GM19328 (cell line): Measurements from ENCODE around the gene CTTNBP2.

Experiments used
- ATAC-seq: cut with Tn5 transposase; IDR thresholded peaks from one replicate; pipeline ENCODE4 v1.9.1; 2021; ENCODE audit warnings: mild to moderate bottlenecking, moderate library complexity; ENCODE audit not compliant: unreplicated experiment

The CTTNBP2 gene

GRCh38 chr7:117706210-117706609 lies 167.0 kb downstream of the CTTNBP2 start:
- ATAC-seq = no peak

GRCh38 chr7:117705630-117706029 lies 167.6 kb downstream of the CTTNBP2 start:
- no peak for ATAC-seq

GRCh38 chr7:117704063-117704462 lies 169.2 kb downstream of the CTTNBP2 start:
- no peak for ATAC-seq

- ATAC-seq = no peak
Observed at GRCh38 chr7:117698018-117698417, 175.2 kb downstream of the CTTNBP2 start.

GRCh38 chr7:117692338-117692737 lies 180.9 kb downstream of the CTTNBP2 start:
- no peak for ATAC-seq

GRCh38 chr7:117690147-117690546 lies 183.1 kb downstream of the CTTNBP2 start:
- ATAC-seq = no peak

GRCh38 chr7:117689406-117689805 lies 183.8 kb downstream of the CTTNBP2 start:
- no peak for ATAC-seq

- ATAC-seq = no peak
Observed at GRCh38 chr7:117688126-117688525, 185.1 kb downstream of the CTTNBP2 start.

- ATAC-seq = no peak
Observed at GRCh38 chr7:117686311-117686935, 186.8 kb downstream of the CTTNBP2 start.

- ATAC-seq = no peak
Observed at GRCh38 chr7:117685795-117686194, 187.4 kb downstream of the CTTNBP2 start.

- ATAC-seq = no peak
Observed at GRCh38 chr7:117683430-117684175, 189.6 kb downstream of the CTTNBP2 start.

- ATAC-seq = no peak
Observed at GRCh38 chr7:117682681-117683385, 190.4 kb downstream of the CTTNBP2 start.

- no peak for ATAC-seq
Observed at GRCh38 chr7:117679120-117679519, 194.1 kb downstream of the CTTNBP2 start.

- no peak for ATAC-seq
Observed at GRCh38 chr7:117675497-117676435, 197.5 kb downstream of the CTTNBP2 start.

- no peak for ATAC-seq
Observed at GRCh38 chr7:117674617-117675016, 198.6 kb downstream of the CTTNBP2 start.

- no peak for ATAC-seq
Observed at GRCh38 chr7:117673839-117674238, 199.4 kb downstream of the CTTNBP2 start.

- no peak for ATAC-seq
Observed at GRCh38 chr7:117673367-117673766, 199.9 kb downstream of the CTTNBP2 start.

- ATAC-seq = no peak
Observed at GRCh38 chr7:117672453-117672852, 200.8 kb downstream of the CTTNBP2 start.

GRCh38 chr7:117669818-117670217 lies 203.4 kb downstream of the CTTNBP2 start:
- ATAC-seq = no peak

GRCh38 chr7:117667456-117667855 lies 205.8 kb downstream of the CTTNBP2 start:
- ATAC-seq = no peak

- ATAC-seq = no peak
Observed at GRCh38 chr7:117666689-117667088, 206.6 kb downstream of the CTTNBP2 start.
